Islet precursor cell (in vitro differentiated cells): ENCODE data around the gene TNFRSF14.

ENCODE experiments used
- DNase-seq: peaks from one replicate; pipeline ENCODE4 v3.0.0-alpha.2; 2018

Gene TNFRSF14

DNA sequence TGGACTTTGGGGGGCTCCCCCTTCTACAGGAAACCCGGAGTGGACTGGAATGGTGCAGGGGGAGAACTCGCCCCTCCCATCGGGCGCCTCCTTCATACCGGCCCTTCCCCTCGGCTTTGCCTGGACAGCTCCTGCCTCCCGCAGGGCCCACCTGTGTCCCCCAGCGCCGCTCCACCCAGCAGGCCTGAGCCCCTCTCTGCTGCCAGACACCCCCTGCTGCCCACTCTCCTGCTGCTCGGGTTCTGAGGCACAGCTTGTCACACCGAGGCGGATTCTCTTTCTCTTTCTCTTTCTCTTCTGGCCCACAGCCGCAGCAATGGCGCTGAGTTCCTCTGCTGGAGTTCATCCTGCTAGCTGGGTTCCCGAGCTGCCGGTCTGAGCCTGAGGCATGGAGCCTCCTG is at the start of gene TNFRSF14:
TNFRSF14 (plus strand) TSS at position 95 of the 401 bp plus-strand sequence; CDS start at position 389, 294 bp downstream.
- DNase-seq: no peak

DNA sequence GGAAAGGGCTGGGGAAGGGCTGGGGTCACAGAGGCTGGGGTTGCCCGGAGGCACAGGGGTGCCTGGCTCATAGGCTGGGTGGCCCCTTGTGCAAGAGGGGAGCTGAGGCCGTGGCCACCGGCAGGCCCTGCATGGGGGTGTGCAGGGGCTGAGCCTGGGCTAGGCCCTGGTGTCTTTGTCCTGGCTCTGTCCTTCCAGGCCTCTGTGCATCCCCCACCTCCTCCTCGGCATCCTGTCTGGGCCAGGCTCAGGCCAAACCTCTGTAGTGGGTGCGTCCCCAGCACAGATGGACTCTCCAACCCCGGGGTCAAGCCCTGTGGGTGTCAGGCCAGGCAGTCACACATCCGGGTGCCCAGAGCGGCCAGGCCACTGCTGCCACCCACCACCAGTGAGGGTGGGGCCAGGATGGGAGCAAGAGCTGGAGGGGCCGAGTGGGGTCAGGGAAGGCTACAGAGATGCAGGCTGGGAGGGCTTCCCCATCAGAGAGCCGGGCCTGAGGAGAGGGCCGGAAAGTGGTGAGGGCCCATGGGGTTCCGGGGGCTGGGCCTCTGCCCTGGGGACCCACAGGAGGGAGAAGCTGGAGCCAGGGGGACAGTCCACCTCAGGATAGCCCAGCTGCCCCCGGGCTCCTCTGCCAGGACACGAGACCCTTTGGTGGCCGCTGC is 49.1 kb upstream of the TNFRSF14 start:
- DNase-seq: no peak

DNA sequence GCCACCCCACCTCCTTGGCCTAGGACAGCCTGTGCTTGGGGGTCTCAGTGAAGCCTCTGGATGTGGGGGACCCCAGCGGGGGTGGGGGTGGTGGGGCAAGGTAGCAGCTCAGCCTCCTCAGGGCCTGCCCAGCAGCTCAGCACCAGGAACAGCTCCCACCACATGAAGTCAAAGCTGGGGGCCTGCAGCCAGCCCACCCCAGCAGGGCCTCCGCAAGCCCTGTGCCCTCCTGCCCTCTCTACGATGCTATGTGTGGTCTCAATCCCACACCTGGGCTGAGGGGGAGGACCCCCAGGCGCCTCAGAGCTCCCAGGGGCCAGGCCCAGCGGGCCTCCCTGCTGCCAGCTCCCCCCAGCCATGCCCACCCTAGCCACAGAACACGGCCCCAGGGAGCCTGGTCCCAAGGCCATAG is 48.4 kb upstream of the TNFRSF14 start:
- no peak for DNase-seq

DNA sequence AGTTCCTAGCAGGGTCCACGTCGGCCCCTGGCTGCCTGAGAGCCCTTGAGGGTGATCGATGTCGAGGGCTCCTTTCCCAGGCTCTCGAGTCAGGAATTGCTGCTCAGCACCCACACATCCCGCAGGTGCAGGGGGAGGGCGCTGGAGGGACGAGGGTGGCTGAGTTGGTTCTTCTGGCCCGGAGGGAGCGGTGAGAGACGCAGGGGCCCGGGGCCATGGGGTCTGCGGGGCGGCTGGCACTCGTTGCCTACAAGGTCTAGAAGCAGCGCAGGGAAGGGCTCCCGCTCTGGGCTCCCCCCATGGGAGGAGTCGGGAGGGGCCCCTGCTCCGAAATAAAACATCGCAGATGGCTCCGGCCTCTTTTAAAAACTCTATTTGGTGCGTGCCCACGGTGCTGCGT is 48.0 kb upstream of the TNFRSF14 start:
- no peak for DNase-seq

DNA sequence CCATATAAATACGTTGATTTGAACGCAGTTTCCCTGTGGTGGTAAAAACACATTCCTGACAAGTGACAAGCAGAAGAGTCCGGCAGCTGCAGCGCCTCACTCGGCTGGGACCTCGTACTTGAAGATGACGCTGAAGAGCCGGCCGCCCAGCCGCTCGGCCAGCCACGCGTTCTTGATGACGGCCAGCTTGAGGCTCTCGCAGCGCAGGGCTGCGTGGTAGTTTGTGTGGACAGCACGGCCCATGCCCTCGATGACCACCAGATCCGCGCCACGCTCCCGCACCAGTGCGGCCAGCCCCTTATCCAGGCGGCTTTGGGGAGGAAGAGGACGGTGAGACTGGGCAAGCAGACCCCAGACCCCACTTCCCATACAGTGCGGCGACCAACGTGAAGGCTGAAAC is 47.4 kb upstream of the TNFRSF14 start:
- no peak for DNase-seq

DNA sequence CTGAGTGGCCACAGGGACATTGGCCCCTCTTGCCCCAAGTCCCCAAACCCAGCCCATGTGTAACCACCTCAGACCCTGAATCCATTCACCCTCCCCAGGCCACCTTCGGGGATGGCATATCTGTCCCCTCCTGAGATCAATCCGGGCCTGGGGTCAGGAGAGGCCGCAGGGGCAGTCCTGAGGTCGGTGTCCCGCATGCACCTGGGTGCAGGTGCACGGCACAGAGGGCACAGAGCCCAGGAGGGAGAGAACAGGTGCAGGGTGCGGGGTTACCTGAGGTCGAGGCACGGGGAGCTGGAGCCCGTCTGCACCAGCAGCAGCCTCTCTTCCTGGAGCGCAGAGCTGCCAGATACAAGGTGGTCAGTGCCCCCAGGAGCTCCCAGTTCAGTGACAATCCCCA is 46.6 kb upstream of the TNFRSF14 start:
- DNase-seq: no peak

DNA sequence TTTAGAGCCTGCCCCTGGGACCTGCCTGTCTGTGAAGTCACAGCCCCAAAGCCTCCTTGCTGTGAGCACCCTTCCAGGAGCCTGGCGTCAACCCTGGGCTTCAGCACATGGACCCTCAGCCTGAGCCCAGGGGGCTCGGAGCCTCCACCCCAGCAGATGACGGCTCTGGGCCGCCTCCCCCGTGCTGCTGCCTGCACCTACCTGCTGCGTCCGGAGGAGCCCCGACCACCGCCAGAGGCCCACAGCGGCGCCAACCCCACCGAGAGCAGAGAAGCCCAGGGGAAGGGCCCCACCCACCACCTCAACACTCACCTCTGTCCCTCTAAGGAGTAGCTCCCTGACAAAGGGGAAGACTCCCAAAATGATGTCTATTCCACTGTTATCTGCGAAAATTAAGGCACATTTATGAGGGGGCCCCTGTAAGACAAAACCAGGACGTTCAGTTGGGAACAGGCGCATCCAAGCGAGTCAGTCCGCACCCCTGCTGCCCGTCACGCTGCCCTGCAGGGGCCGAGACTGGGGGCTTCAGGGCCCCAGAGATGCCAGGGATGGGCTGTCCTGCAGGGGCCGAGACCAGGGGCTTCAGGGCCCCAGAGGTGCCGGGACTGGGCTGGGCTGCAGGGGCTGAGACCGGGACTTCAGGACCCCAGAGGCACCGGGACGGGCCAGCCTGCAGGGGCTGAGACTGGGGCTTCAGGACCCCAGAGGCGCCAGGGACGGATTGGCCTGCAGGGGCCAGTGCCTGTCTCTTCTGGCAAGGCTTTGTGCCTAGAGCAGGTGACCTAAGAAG is 45.6 kb upstream of the TNFRSF14 start:
- DNase-seq: no peak

DNA sequence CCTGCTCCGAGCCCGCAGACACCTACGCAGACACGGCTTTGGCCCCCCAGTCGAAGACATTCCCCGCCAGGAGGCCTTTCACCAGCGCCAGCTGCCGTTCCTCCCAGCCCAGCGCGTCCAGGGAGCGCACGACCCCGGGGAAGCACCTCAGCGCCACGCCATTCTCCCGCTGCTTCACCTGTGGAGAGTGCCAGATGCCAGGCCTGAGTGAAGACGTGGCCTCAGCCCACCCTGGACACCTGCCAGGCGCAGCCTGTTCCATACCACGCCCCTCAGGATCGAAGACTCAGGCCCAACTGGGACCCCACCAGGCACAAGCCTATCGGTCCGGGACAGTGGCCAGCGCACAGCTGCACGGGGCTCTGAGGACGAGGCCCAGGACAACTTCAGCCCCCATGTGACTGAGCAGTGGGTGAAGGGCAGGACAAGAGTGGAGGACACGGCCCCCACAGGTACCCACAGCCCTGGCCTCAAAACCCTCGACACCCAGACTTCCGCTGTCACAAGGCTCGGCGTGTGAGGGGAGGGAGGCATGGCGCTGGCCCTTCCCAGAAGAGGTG is 43.2 kb upstream of the TNFRSF14 start:
- no peak for DNase-seq

DNA sequence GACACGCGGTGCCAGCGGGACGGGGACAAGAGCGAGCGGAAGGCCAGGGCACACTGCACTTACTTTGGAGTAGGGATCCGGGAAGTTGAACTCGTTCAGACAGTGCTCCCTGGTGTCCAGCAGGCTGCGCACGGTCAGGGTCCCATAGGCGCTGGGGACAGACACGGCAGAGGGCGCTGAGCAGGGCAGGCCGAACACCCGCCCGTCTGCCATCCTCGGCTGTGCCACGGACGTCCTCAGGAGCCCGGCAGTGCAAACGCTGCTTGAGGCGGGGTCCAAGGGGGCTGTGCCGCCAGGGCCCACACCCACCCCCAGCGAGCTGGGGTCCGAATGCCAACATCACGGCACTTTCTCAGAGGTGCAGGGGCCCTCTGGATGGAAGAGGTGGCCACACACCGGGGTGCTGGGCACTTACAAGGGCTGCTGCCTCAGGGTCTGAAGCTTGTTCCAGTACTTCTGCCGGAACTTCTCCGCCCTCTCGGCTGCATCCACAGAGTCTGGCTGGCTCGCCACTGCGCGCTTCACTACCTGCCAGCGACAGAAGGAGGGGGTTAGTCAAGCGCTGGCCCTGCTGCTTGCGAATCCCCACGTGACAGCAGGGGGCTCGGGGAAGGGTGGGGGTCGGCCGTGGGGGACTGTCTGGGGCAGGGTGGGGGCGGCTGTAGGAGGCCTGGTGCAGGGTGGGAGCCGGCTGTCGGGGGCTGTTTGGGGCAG is 42.1 kb upstream of the TNFRSF14 start:
- no peak for DNase-seq

DNA sequence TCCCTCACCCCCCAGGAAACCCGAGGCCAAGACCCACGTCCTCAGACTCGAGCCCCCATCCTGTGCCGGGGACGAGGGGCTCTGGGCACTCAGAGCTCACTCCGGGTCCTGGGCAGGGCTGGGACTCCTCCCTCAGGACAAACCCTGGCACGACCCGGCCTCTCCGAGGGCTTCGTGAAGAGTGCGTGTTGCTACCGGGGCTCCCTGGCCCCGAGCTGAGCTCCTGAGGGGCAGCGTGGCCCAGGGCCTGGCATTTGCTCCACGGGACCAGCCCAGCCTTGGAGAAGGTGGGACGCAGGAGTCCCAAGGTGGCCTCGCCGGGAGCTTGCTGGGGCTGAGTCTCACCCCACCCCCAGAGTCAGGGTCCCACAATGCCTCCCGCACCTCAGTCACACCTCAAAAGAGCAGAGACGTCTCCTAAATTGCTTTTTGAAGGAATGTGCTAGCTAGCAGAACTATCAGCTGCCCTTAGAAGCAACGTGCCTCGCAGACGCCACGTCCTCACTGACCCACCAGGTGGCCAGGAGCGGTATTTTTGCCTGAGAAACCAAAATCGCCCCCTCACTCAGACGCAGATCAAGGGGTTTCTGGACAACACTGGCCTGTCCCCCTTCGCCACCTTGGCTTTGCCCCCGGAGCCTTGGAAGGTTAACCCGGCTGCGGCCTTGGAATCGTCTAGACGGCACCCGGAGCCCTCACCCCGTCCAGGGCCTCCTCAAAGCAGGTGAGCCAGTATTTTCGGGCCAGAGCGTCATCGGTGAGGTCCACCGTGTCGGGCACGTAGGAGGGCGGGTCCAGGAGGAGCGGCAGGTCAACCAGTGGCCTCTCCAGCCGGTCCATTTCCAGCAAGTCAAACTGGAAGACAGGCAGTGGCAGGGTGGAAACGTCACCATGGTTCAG is 41.1 kb upstream of the TNFRSF14 start:
- no peak for DNase-seq

DNA sequence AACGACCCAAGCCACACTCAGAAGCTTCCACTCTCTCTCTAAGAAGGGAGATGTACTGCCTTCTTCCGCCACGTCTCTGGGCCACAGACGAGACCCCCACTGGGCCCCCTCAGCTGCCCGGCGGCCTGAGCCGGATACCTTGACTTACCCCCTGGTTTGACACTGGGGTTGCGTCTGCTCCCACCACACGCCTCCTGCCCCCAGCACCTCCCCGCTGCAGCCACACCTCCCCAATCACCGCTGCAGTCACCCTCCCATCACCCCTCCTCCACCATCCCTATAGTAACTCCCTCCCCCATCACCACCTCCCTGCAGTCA is 40.4 kb upstream of the TNFRSF14 start:
- no peak for DNase-seq

DNA sequence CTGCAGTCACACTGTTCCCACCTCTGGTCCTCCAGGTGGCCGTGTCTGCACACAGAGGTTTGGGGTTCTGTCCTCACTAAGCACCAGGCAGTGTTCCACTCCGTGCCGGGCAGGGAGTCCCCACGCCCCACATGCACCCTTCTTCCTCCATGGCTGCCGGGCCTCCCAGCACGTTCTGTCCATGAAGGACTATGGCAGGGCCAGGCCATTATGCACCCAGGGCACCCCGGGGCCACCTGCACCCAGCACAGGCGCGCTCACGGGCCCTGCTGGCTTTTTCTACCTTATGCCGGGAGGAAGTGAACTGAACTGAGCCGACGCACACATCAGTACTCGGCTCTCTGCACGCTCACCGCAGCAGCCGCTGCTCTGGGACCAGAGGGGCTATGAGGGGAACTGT is 40.0 kb upstream of the TNFRSF14 start:
- no peak for DNase-seq

DNA sequence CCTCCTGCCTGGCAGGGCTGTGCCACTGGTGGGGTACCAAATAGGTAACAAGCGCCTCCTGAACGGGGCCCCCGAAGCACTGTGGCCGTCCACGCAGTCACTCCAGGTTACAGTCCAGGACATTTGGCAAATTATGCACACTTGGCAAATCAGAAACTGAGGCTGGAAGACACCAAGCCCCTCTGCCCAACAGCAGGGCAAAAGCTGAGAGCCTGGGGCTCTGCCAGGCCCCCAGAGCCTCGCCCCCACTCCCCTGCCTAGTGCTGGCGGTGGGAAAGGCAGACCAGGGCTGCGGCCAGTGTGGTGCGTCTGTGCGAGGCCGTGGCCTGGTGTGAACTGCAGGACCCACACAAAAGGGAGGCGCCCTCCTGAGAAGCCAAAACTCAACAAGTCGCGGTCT is 39.2 kb upstream of the TNFRSF14 start:
- no peak for DNase-seq

DNA sequence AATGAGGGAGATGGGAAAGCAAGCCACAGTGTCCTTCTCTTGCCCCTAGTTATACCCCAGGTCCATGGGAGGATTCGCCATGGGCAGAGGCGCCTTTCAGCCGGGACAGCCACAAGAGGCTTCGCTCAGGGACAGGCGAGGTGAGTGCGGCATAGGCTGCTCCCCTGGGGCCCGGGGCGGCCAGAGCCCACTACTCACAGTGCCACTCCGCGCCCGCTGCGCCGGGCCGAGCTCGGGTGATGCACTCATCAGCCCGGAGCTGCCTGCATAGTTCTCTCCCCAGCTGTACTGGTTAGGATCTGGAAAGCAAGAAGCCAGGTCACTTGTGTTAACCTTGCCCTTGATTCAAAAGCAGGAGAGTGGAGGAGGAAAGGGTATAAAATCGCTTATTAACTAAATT is 38.2 kb upstream of the TNFRSF14 start:
- no peak for DNase-seq

DNA sequence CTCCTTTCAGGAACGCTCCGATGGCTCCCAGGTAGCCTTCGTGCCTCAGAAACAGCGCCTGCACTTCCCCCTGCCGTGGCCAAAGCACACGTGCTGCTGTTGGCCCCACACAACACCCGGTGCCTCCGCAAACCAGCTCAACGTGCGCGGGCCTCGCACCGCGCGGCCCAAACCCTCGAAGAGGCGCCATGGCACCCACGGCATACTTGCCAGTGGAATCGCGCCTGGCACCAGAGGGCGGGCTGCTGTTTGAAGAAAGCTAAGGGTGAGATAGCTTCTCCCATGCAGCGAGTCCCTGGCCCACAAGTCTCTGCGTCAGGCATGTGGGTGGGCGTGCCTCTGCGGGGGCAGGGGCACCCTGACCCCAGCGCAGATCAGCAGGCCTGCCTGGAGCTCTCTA is 37.6 kb upstream of the TNFRSF14 start:
- DNase-seq: no peak

DNA sequence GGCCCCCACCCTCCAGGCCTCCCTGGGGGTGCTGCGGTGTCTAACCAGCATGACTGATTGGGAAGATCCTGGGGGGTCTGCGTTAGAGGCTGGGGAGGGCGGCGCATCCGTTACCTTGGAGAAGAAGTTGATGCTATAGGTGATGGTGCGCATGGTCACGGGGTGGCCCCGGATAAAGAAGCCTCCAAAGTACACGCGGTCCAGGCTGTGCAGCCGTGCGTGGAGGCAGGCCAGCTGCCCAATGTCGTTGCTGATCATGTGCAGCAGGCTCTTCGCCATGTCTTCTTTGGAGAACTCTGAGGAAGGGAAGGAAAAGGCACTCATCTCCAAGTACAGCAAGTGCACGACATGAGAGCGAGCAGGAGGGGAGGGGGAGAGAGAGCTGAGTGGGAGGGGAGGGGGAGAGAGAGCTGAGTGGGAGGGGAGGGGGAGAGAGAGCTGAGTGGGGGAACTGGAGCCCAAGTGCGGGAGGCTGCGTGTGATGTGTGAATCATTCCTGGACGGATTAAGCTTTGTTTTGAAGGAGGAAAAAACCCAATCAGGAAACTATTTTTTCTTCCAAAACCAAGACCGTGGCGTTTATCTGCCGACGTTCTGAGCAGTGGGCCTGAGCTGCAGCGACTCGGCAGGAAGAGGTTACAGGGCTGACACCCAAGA is 37.0 kb upstream of the TNFRSF14 start:
- DNase-seq: no peak

DNA sequence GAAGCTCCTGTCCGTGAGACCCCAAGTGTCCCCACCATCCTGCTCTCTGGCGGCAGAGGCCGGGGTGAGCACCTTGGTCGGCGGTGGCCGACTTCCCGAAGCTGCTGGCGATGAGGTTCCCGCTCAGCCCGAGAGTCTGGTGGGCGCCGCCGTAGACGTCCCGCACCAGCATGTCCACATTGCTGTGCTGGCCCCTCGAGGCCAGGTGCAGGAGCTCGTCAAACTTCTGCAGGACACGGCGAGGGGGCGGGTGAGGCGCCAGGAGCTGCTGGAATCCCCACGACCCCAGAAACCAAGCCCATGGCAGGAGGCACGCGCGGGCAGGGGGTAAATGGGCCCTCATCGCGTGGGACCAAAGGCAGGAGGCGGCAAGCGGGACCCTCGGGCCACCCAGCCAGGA is 36.4 kb upstream of the TNFRSF14 start:
- no peak for DNase-seq

DNA sequence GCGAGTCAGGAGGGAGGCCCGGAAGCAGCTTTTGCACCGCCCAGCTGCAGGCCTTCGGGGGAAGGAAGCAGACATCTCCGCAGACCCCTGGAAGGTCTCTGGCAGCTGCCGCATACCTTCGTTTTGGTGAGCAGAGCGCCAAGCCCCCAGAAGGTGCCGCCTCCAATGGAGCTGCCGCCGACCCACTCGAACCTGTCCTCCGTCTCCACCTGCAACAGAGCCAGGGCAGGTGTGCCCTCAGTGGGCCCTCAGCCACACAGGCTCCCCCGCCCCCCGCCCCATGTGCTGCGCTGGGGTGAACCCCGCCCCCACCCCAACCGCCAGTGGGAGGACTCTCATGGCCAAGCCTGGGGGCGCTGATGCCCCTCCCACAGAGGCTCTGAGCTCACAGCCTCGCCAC is 36.0 kb upstream of the TNFRSF14 start:
- DNase-seq: no peak

DNA sequence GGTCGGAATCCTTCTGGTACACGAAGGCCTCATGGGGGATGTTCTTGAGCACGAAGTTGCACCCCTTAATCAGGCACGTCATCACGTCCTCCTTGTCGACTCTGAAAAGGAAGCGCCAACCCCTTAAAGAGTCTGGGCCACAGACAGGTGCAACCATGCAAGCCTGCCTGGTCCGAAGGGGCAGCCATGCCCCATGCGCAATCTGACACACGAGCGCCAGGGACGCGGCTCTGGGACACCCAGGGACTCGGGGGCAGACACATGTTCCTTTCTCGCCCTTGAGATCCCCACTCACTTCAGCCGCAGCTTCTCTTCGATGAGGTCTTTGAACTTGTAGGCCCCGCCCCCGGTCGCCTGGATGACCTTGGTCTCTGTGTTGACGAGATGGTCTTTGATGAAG is 35.4 kb upstream of the TNFRSF14 start:
- no peak for DNase-seq

DNA sequence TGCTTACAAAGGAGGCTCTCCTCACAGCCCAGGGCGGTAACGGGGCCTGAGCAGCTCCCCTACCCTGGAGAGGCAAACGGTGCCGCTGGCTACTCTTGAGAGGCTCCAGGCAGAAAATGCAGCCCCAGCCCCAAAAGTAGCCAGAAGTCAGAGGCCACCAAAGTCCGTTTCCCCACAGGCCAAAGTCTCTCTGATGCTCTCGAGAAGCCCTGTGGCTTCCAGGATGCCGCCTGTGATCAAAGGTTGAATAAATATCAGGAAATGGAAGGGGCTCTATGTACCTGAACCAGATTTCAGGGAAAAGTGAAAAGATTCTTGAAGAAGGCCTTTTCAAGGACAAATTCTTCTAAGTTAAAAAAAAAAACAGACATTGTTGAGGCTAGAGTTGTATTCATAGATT is 33.9 kb upstream of the TNFRSF14 start:
- DNase-seq: no peak

DNA sequence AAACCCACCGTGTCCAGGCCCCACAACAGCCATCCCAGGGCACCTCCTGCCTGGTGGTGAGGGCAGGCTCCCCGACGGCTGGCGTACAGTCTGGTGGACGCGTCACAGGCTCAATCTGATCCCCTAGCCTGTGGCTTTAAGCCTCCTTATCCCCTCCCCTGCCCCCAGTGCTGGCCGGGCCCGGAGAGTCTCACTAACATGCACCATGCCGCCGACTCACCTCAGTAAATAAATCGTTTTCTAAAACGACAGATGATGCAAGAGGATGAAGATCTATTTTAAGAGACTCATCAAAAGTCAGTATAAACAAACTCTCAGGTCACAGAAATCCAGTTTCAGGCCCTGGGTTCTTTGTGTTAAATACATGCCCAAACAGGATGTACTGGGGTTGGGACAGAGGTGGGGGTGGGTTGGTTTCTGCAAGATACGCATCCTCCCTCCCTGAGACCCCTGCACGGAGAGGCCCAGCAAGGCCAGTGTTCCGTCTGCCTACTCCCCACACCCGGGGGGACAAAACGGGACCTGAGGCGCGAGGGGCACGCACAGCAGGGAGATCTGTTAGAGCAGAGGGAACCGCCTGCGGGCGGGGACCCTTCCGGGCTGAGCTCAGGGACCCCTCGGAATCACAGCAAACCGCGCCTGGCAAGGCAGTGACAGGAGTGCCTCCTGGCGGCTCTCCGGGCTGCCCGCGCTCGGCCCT is 32.8 kb upstream of the TNFRSF14 start:
- no peak for DNase-seq
